GM20000 (cell line): ENCODE measurements around the gene MTAP.
A peak's percentile ranks its signal among the peaks of the same experiment; 100 is the strongest.

Source experiments
- DNase-seq: peaks from one replicate; pipeline ENCODE4 v3.0.0; 2012; ENCODE audit warnings: low spot score
- CTCF ChIP-seq: IDR thresholded peaks from 2 replicates; pipeline ENCODE4 v1.5.1; 2012; ENCODE audit warnings: mild to moderate bottlenecking, control low read depth; ENCODE audit errors: extremely low read depth, missing control alignments

MTAP gene

GRCh38 chr9:21802418-21803000, at the start of gene MTAP:
MTAP (plus strand) TSS chr9:21802636; CDS start chr9:21802749, 113 bp downstream.
- no peak for TF ChIP-seq CTCF
- peak; percentile 87 for DNase-seq

DNA sequence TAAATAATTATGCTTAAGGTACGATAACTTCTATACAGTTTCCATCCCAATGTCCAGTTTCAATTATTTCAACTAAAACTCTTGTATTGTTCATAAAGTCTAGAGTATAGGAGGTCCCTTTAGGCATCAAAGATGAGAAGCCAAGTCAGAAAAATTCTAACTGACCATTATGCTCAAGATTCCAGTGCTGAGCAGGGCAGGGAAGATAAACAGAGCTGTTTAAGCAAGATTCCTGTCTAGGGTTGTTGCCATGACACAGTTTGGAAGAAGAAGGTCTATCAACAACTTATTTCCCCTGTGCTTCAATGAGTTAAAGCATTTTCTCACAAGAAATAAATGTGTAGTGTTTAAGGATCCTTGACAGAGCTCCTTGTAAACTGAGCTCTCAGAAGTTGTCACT, 48.9 kb upstream of the MTAP start:
- DNase-seq, result no peak

GRCh38 chr9:21754741-21755140, 47.7 kb upstream of the MTAP start:
- TF ChIP-seq CTCF, result no peak
- no peak for DNase-seq

More for the DNA sequence above, 48.9 kb upstream of the MTAP start:
- no peak for TF ChIP-seq CTCF

DNA sequence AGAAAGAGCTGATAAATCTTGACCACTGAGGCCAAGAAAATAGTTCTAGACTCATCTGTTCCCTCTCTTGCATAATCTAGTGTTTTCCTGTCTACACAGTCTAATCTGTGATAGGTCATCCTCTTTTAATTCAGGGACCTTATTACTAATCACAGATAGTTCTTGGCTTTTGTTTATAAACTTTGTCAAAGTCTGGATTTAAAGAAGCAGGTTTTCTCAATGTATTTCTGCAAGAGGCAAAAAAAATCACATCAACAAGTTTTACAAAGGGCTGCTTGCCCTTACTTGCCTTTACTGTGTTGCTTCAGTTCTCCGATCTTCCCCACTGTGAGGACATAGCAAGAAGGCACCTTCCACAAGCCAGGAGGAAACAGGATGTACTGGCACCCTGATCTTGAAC, 43.9 kb upstream of the MTAP start:
- TF ChIP-seq CTCF, result no peak
- DNase-seq, result no peak

DNA sequence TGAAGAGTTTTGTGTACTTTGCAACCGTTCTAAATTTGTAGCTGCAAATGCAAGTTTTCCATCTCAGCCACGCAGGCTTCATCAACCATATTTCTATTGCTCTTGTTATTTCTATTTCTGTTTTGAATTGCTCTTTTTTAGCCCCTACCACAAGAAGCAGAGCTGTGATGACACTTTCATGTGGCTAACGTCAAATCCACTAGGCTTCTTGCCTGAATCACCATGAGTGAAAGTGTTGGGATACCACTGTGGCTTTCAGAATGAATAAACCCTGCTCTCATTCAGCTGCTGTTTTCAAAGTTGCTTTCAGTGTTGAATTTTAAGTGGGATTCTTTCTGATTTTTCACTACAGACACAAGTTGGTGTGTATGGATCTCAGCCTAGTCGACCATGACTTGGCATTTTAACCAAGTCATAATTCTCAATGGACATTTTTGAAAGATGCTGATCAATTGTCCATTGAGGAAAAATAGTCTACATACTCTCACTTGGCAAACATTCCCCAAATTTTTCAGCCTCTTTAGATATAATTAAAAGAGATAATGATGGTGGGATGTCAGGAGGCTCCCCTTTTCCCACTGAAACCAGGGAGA, 41.0 kb upstream of the MTAP start:
- peak; percentile 13 for DNase-seq
- no peak for TF ChIP-seq CTCF

DNA sequence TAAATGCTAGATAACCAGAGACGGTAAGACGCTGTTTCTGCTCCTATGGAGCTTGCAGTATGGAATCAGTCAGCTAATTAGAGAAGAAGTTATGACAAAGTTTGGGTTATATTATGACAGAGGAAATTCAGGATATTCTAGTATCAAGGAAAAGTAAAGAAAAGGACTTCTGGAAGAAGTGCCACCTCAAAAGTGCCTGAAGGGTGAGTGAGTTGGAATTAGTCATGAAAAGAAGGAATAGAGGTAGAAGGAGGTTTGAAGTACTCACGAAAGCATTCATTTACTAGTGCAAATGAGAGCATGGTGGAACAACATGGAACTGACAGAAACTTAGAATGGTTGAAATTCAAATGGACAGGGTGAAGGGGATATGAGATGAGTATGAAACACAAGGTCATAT, 40.4 kb upstream of the MTAP start:
- DNase-seq, result no peak
- TF ChIP-seq CTCF, result no peak

- TF ChIP-seq CTCF, result no peak
- DNase-seq, result no peak
Observed at GRCh38 chr9:21764846-21765245, 37.6 kb upstream of the MTAP start.
